Stimulated activated naive CD4-positive, alpha-beta T cell (primary cell): ENCODE results near the gene LY6G6F.

Experiments used
- DNase-seq, 6 experiments: peaks; one replicate each; lab custom pipeline; 2025; lab: John Stamatoyannopoulos, UW

LY6G6F gene

GRCh38 chr6:31676904-31677303, 29.8 kb upstream of the LY6G6F start:
- DNase-seq: no peak

DNA sequence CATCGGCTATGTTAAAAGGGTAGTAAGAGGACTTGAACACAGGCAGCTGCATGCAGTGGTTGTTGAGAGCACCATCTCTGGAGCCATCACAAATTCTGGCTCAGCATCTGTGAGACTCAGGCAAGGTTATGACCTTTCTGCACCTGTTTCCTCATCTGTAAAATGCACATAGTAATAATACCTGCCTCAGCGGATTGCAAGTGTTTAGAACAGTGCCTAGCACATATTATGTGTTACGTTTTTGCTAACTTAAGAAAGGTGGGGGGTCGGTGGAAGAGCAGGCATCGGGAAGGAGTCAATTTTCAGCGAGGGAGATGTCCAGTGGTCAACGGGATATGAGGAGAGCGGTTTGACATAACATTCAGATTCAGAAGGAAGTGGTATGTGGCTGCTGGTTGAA, 28.7 kb upstream of the LY6G6F start:
- no peak for DNase-seq

DNA sequence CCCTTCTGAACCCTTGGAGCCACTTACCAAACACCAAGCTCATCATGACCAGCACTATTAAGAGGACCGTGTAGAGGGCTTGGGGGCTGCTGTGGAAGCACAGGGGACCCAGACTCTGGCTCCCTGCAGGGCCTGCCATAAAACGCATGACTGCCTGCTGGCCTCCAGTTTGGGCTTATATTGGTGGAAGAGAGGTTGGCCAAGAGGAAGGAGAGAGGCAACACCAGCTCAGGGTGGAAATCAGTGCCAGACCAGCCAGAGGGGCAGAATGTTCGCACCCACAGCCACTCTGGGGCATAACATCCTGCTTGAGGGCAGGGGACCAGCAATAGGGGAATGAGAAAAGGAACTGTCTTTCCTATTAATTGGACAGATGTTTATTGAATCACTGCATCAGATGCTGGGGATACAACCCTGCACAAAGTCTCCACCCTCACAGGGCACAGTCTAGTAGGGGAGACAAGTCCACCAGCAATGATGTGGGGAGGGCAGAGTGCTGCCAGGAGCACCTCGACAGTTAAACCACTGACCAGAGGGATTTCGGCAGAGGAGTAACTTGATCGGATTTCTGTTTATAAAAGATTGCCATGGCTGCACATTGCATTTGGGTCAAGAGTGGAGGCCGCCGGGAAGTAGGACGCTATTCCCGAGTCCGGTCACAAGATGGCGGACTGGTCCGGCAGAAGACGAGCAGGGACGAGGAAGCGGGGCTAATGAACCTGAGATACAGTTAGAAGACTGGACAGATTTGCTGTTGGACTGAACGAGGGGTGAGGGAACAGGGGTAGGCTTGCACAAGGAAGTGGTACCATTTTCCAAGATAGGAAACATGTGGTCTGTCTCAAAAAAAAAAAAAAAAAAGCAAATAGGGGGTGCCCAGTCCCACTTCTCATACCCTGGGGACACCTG, 26.2 kb upstream of the LY6G6F start, which contains the start of gene LY6G5C:
Gene LY6G5C (minus strand): TSS at position 842 of the 909 bp plus-strand sequence. CDS start 694 bp downstream, at position 148.
- peak in 5 of 6 experiments; percentile 15 to 53 (median 44) for DNase-seq

DNA sequence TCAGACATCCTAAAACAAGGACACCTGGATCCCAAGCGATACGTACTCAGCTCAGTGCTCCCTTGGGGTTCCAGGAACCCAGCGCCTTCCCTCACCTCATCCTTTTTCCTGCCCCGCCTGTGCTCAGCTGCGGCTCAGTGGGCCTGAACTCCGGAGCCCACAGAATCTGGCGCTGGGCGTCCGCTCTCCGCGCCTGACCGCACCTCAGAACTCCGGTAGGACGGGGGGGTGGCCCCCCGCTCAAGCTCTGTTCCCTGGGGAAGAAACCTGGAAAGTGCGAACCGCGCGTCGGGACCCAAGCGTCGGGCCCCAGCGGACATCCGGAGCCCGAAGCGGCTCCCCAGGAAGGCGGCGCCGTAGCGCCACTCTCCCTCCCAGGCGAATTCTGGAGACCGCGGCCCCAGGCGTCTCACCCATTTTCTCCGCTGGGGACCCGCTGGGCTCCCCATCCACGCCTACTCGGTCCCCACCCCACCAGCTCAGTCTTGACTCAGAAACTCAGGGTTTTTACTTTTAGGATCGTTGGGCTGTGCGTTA, 25.5 kb upstream of the LY6G6F start:
- peak in 5 of 6 experiments; percentile 14 to 44 (median 26) for DNase-seq

DNA sequence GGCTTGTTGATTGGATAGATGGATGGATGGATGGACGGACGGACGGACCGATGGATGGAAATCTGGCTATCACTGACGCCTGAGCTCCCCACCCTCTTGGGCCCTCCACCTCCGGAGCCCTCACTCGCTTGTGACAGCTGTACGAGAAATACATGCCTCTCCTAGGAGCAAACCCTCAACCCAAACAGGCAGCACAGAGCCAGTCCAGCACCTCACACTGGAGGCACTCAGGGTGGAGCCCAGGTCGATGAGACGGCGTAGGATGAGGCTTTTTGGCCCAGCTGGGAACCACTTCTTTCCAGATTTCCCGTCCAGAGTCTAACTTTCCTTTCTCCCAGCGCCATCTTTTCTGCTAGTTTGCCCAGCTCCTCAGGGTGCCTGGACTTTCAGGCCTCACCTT, 23.1 kb upstream of the LY6G6F start:
- DNase-seq: no peak

DNA sequence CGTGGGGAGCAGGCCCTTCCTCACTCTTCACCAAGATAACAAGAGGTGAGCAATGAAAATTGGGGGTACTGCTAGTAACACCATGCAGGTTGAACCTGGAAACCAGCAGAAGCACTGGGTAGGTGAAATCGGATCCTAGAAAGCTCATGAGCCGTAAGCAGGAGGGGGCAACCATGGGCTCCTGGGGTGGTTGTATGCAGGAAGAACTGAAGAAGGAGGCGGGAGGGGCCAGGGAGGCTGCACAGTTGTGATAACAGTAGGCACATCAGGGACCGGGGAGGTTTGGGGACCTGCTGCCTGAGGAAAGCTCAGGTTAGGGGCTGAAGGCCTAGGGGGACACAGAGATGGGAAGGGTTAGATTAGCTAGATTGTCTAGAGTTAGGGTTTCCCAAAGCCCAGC, 20.2 kb upstream of the LY6G6F start:
- no peak for DNase-seq

DNA sequence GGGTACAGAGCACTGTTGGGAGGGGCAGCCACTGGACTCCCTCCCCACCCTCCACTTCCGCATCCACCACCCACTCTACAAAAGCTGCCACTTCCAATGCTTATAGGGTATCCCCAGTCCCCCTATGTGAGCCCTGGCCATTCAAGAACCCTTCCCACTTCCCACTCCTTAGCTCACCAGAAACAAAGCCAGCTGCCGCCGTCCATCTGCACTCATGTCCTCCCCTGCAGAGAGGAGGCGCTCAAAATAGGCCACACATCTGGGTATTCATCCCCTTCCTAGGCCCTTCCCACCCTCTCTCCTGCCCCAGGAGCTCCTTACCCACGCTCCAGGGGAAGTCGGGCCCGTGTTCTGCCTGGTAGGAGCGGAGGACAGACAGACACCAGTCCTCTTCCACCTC, 19.3 kb upstream of the LY6G6F start:
- DNase-seq: no peak

DNA sequence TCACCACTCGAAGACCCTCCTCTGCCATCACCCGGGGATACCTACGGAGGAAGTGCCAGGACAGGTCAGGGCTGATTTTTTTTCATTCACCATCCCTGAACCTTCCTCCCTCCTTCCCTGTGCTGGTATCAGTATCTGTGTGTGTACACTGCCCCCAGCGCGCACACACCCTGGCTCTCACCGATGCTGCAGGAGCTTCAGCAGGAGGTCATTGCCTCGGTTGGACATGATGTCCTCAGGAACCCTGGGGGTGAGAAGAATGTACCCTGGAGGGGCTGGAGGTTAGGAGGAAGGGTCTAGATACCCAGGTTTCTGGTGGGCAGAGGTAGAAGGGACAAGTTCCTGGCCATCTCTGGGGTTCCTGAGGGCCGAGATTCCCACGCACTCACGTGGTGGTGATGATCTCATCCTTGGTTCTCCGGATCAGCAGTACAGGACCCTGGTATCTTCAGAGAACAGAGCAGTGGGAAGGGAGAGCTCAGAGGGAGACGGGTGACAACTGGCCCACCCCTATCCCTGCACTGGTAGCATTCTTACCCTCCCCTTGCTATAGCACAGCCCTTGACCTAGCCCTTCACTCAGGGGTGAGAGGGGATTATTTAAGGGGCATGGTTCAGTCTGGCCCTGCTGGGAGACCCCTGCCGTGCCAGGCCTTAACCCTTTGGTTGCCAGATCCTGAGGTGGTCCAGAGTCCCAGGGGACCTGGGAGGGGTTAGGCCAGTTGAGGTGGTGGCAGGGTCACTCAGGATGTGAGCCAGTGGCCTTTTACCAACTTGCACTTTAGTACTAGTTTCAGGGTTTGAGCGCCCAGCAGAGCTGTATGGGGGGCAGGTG, 18.6 kb upstream of the LY6G6F start:
- DNase-seq: no peak

GRCh38 chr6:31689249-31690110, 17.2 kb upstream of the LY6G6F start:
- DNase-seq: peak in 1 of 6 experiments; percentile 4

- DNase-seq: no peak
These were observed 16.2 kb upstream of the LY6G6F start for GRCh38 chr6:31690231-31691077.

DNA sequence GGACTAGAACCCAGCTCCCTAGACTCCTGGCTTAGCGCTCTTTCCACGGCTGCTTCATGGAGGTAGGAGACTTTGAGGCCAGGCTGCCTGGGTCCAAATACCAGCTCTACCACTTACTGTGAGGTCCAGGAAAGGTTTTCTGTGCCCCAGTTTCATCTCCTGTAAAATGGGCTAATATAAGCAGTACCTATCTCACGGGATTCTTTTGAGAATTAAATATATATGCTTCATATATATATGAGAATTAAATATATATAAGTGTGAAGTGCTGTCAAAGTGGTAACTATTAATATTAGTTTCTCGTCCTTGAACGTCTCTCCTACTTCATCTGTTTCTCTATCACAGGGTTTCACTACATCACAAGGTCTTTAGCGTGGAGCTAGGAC, 15.6 kb upstream of the LY6G6F start:
- no peak for DNase-seq

- no peak for DNase-seq
These were observed 15.0 kb upstream of the LY6G6F start for GRCh38 chr6:31691564-31692108.

DNA sequence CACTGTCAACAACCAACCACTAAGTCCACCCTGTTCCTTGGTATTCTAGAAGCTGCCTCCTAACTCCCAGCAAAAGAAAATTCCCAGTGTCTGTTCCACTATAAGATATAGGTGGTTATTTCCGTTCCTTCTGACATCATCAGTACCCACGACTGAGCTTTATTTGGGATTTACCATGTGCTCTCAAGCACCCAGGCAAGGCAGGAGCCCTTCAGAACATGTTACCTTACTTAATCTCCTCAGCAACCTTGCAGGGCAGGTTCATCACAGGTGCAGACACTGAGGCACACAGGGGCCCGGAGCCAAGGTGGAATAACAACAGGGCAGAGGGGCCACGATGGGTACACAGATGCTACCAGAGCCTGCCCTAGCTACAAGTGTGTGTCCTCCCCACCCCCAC, 14.3 kb upstream of the LY6G6F start:
- DNase-seq: no peak

DNA sequence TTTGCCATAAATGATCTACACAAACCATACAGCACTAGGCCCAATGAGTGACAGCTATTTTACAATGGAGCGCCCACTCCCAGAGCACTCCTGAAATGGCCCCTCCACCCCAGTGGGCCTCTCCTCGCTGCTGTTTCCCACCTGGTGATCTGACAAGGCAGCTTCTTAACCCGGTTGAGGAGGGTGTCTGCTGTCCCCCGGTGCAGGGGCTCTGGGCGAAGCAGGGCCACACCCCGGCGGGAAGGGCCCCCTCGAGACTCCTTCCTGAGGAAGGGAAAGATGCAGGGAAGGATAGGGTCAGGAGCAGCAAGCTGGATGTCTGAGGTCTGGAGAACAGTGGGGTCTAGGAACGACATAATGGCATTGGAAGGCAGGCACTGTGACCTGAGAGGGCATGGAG, 13.8 kb upstream of the LY6G6F start:
- DNase-seq: no peak

DNA sequence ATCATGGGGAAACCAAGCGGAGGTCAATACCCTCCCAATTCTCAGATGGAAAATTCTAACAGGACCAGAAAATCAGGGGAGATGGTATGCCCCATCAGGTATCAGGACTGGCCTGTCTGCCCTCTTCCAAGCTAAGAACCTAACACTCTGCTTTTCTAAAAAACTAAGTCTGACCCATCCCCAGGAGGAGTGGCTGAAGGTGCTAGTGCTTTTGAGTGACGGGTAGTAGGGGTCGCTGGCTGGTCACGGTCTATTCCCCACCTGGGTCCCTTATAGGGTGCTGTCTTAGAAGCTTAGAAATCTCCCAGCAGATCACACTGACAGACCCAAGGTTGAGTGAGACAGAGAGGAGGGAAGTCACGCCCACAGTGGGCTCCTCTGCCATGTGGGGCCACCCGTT, 13.1 kb upstream of the LY6G6F start:
- DNase-seq: no peak

DNA sequence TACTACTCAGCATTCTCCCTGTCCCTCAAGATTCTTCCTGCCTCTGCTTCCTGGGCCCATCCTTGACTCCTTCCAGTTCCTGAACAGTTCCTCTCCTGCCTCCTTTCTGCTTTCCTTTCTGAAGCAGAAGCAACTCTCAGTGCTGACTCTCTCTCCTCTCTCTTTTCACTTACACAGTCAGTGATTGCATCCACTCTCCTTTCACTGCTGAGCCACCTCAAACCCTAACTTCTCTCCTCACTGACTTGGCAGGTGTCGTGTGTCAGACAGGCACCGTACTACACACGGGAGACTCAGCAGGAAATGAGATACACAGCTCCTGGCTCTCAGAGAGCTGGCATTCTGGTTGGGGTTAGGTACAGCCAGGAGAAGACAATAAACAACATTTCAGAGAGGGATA, 9.1 kb upstream of the LY6G6F start:
- DNase-seq: no peak

DNA sequence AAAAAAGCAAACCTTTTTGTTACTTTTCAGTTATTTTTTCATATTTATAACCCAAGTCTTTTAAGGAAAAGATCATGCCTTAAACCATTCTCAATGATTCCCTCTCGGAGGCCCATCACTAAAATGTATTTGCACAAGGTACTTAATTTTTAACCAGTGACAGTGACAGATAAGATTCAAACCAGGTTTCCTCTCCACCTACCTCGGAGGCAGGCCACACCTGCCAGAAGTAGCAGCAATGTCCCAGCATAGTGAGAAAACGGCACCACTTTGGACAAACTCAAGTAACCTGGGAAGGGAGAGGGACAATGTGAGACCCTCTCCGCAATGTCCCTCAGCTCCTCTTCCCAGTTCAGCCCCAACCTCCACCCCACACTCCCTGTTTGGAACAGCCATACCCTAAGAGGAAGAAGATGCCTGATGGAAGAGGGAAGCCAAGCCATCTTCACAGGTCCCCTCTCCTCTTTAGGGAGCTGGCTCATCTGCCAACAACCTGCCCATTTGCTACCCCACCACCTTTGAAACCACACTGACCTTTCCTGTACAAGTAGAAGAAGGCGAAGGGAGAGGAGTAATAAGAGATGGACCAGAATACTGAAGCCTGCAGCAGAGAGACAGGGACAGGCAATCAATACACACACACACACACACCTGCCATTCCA, 5.8 kb upstream of the LY6G6F start:
- no peak for DNase-seq

GRCh38 chr6:31701666-31702404, 4.8 kb upstream of the LY6G6F start:
- no peak for DNase-seq

GRCh38 chr6:31702405-31702818, 4.3 kb upstream of the LY6G6F start:
- DNase-seq: no peak
